H1 (cell line): Measurements from ENCODE around the gene TOM1. TPM values are rescaled to one million over a fixed set of nuclear protein-coding genes. Genes with fewer than 3 reads are reported as not detected.
A peak's percentile ranks its signal among the peaks of the same experiment; 100 is the strongest.

Source experiments
- BRCA1 ChIP-seq: IDR thresholded peaks from 2 replicates; pipeline ENCODE4 v1.6.1; 2012; ENCODE audit warnings: low read depth, low read length, improper control_type of control experiment
- CEBPB ChIP-seq: IDR thresholded peaks from 2 replicates; pipeline ENCODE4 v1.6.1; 2012; ENCODE audit warnings: low read depth, low read length
- CHD1 ChIP-seq: IDR thresholded peaks from 2 replicates; pipeline ENCODE4 v1.6.1; 2012; ENCODE audit warnings: low read depth, low read length, improper control_type of control experiment
- EGR1 ChIP-seq: IDR thresholded peaks from 2 replicates; pipeline ENCODE4 v1.6.1; 2011; ENCODE audit warnings: low read depth, low read length, borderline replicate concordance
- EZH2 ChIP-seq: fragments of 200-600 bp; sonication (generic); IDR thresholded peaks from 2 replicates; pipeline ENCODE4 v1.7.1; 2012; ENCODE audit warnings: low read depth, mild to moderate bottlenecking, moderate library complexity, low read length, inconsistent platforms; ENCODE audit not compliant: severe bottlenecking
- GTF2F1 ChIP-seq: IDR thresholded peaks from 2 replicates; pipeline ENCODE4 v1.6.1; 2012; ENCODE audit warnings: low read depth, low read length, improper control_type of control experiment, borderline replicate concordance
- HDAC6 ChIP-seq: IDR thresholded peaks from one replicate; pipeline ENCODE4 v1.7.1; 2012; ENCODE audit warnings: low read depth, mild to moderate bottlenecking, inconsistent platforms, low read length, moderate library complexity
- JUN ChIP-seq: IDR thresholded peaks from 2 replicates; pipeline ENCODE4 v1.6.1; 2011; ENCODE audit warnings: low read depth, mild to moderate bottlenecking, improper control_type of control experiment, low read length
- MAFK ChIP-seq: IDR thresholded peaks from 2 replicates; pipeline ENCODE4 v1.6.1; 2012; ENCODE audit warnings: low read depth, mild to moderate bottlenecking, improper control_type of control experiment, low read length
- MAX ChIP-seq: IDR thresholded peaks from 2 replicates; pipeline ENCODE4 v1.6.1; 2012; ENCODE audit warnings: inconsistent platforms
- NANOG ChIP-seq: IDR thresholded peaks from 2 replicates; pipeline ENCODE4 v1.6.1; 2011; ENCODE audit warnings: low read length, low read depth, mild to moderate bottlenecking, inconsistent platforms; ENCODE audit not compliant: insufficient read depth, poor library complexity, severe bottlenecking
- PHF8 ChIP-seq: fragments of 200-600 bp; sonication (generic); conservative IDR thresholded peaks from 2 replicates; pipeline ENCODE4 v1.7.1; 2012; ENCODE audit warnings: low read depth, mild to moderate bottlenecking, inconsistent platforms, low read length, moderate library complexity
- POLR2A ChIP-seq, 2 experiments: IDR thresholded peaks; 1 replicate in 1 of 2; 2 replicates in 1 of 2; pipeline ENCODE4 v1.6.1; 2011; ENCODE audit warnings: low read depth in 2 of 2, low read length in 2 of 2, mild to moderate bottlenecking in 2 of 2; ENCODE audit errors: control extremely low read depth in 1 of 2
- RAD21 ChIP-seq, 2 experiments: IDR thresholded peaks in 1 of 2; conservative IDR thresholded peaks in 1 of 2; 2 replicates each; pipeline ENCODE4 v1.6.1; 2011; ENCODE audit warnings: low read depth in 2 of 2, low read length in 2 of 2, improper control_type of control experiment in 1 of 2, inconsistent platforms in 1 of 2, mild to moderate bottlenecking in 1 of 2, moderate library complexity in 1 of 2
- SIX5 ChIP-seq: IDR thresholded peaks from 2 replicates; pipeline ENCODE4 v1.6.1; 2011; ENCODE audit warnings: mild to moderate bottlenecking, low read depth, low read length
- SP1 ChIP-seq: IDR thresholded peaks from 2 replicates; pipeline ENCODE4 v1.6.1; 2011; ENCODE audit warnings: low read depth, low read length
- SRF ChIP-seq: IDR thresholded peaks from 2 replicates; pipeline ENCODE4 v1.6.1; 2011; ENCODE audit warnings: mild to moderate bottlenecking, low read depth, low read length, moderate library complexity
- TCF12 ChIP-seq: IDR thresholded peaks from 2 replicates; pipeline ENCODE4 v1.6.1; 2011; ENCODE audit warnings: low read depth, mild to moderate bottlenecking, low read length
- polyA plus RNA-seq, 7 experiments: library from polyadenylated mRNA; depleted of rRNA in 3 of 7; stranded (reverse) in 5 of 7; unstranded in 2 of 7; fragments of >200 nt in 5 of 7; fragments of 200-250 nt in 2 of 7; gene quantifications; 1 replicate in 5 of 7; 2 replicates in 1 of 7; 4 replicates in 1 of 7; pipeline versions ENCODE4 v1.2.1 to v1.2.3, GENCODE V29; 2011 to 2013; ENCODE audit warnings: missing spikeins in 2 of 7, mixed read lengths in 2 of 7
- total RNA-seq: library from RNA; stranded (reverse); fragmentation: NEBNext Ultra II Directional; extraction: Animal tissue kit (Norgen Biotek cat#: 25700); gene quantifications from 2 replicates; pipeline ENCODE4 v1.2.1, GENCODE V29; 2021
- TF ChIP-seq, protein P1 (sequence below), 3 experiments: IDR thresholded peaks; 1 replicate in 2 of 3; 2 replicates in 1 of 3; pipeline versions ENCODE4 v1.5.1 to v1.6.1; 2011; ENCODE audit warnings: low read length in 3 of 3, mild to moderate bottlenecking in 3 of 3, inconsistent platforms in 2 of 3, low read depth in 1 of 3, moderate library complexity in 1 of 3; ENCODE audit not compliant: insufficient read depth in 1 of 3; ENCODE audit errors: control extremely low read depth in 1 of 3
- TF ChIP-seq, protein P2 (sequence below): IDR thresholded peaks from 2 replicates; pipeline ENCODE4 v1.6.1; 2011; ENCODE audit warnings: low read length, improper control_type of control experiment

Gene TOM1
- total and polyA plus RNA-seq, 2 of the 8 experiments (the other 6 are each of a cell fraction or from before 2014, with no cell fraction given), result 25.1 to 39.2 TPM

GRCh38 chr22:35380537-35381423, 81.1 kb downstream of the TOM1 start, which contains the start of gene HMOX1 (continued):
- TF ChIP-seq, protein P1, sequence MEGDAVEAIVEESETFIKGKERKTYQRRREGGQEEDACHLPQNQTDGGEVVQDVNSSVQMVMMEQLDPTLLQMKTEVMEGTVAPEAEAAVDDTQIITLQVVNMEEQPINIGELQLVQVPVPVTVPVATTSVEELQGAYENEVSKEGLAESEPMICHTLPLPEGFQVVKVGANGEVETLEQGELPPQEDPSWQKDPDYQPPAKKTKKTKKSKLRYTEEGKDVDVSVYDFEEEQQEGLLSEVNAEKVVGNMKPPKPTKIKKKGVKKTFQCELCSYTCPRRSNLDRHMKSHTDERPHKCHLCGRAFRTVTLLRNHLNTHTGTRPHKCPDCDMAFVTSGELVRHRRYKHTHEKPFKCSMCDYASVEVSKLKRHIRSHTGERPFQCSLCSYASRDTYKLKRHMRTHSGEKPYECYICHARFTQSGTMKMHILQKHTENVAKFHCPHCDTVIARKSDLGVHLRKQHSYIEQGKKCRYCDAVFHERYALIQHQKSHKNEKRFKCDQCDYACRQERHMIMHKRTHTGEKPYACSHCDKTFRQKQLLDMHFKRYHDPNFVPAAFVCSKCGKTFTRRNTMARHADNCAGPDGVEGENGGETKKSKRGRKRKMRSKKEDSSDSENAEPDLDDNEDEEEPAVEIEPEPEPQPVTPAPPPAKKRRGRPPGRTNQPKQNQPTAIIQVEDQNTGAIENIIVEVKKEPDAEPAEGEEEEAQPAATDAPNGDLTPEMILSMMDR (IDR thresholded peaks at IDR 0.05; ENCODE audit: control extremely low read depth in 1 of 3, insufficient read depth in 1 of 3, low read depth in 1 of 3, low read length in 3 of 3), result no peak
- TF ChIP-seq CEBPB, result peak; percentile 86
- TF ChIP-seq TCF12, result no peak
- TF ChIP-seq SRF, result no peak
- 0 out of 2 replicates have a peak, but pooled peaks have one; percentile 31 for TF ChIP-seq PHF8
- TF ChIP-seq CHD1, result no peak
- TF ChIP-seq JUN, result no peak
- peak; percentile 19 to 40; a peak in 2 of 4 replicates for TF ChIP-seq RAD21 (IDR thresholded peaks at IDR 0.05 in 1 of 2, conservative IDR thresholded peaks at IDR 0.05 in 1 of 2; ENCODE audit: low read depth in 2 of 2, low read length in 2 of 2)
- no peak for TF ChIP-seq MAFK
- no peak for TF ChIP-seq GTF2F1
- peak; percentile 84 for TF ChIP-seq MAX
- no peak for TF ChIP-seq SIX5
- no peak for TF ChIP-seq HDAC6
- no peak for TF ChIP-seq SP1
- TF ChIP-seq EGR1, result no peak
- TF ChIP-seq NANOG, result no peak
- TF ChIP-seq POLR2A (IDR thresholded peaks at IDR 0.05; ENCODE audit: control extremely low read depth in 1 of 2, low read depth in 2 of 2, low read length in 2 of 2), result peak in 1 of 2 experiments; percentile 66; a peak in 2 of 3 replicates
- TF ChIP-seq EZH2, result no peak
- no peak for TF ChIP-seq BRCA1
- TF ChIP-seq, protein P2, sequence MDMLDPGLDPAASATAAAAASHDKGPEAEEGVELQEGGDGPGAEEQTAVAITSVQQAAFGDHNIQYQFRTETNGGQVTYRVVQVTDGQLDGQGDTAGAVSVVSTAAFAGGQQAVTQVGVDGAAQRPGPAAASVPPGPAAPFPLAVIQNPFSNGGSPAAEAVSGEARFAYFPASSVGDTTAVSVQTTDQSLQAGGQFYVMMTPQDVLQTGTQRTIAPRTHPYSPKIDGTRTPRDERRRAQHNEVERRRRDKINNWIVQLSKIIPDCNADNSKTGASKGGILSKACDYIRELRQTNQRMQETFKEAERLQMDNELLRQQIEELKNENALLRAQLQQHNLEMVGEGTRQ, result peak; percentile 92
